Hepatocyte (in vitro differentiated cells): ENCODE measurements around the gene UPP1. TPM values are rescaled to one million over a fixed set of nuclear protein-coding genes. Genes with fewer than 3 reads are reported as not detected.

ENCODE experiments used
- DNase-seq: peaks from one replicate; pipeline ENCODE4 v3.0.0-alpha.2; 2016; ENCODE audit warnings: low spot score
- H2AFZ ChIP-seq: fragments of 200-600 bp; sonication (generic); 2 replicates; pipeline ENCODE4 v1.6.0; 2016; ENCODE audit warnings: antibody characterized with exemption, mild to moderate bottlenecking
- H3K27ac ChIP-seq: fragments of 200-600 bp; sonication (generic); 2 replicates; pipeline ENCODE4 v1.5.1; 2016; ENCODE audit warnings: mild to moderate bottlenecking
- H3K27me3 ChIP-seq: fragments of 200-600 bp; sonication (generic); 2 replicates; pipeline ENCODE4 v1.6.1; 2016
- H3K36me3 ChIP-seq: fragments of 200-600 bp; sonication (generic); replicated peaks from 2 replicates; pipeline ENCODE4 v1.5.1; 2016; ENCODE audit warnings: low read depth; ENCODE audit not compliant: insufficient read depth
- H3K4me1 ChIP-seq: fragments of 200-600 bp; sonication (generic); 2 replicates; pipeline ENCODE4 v1.5.1; 2016; ENCODE audit warnings: mild to moderate bottlenecking, moderate library complexity; ENCODE audit not compliant: insufficient read depth
- H3K4me2 ChIP-seq: fragments of 200-600 bp; sonication (generic); 2 replicates; pipeline ENCODE4 v1.6.0; 2016
- H3K4me3 ChIP-seq: fragments of 200-600 bp; sonication (generic); 2 replicates; pipeline ENCODE4 v1.5.1; 2016; ENCODE audit warnings: mild to moderate bottlenecking
- H3K79me2 ChIP-seq: fragments of 200-600 bp; sonication (generic); 2 replicates; pipeline ENCODE4 v1.6.0; 2017; ENCODE audit warnings: mild to moderate bottlenecking
- H3K9me2 ChIP-seq: fragments of 200-600 bp; sonication (generic); replicated peaks from 2 replicates; pipeline ENCODE4 v1.6.0; 2017; ENCODE audit warnings: mild to moderate bottlenecking; ENCODE audit not compliant: insufficient read depth
- H3K9me3 ChIP-seq: fragments of 200-600 bp; sonication (generic); 2 replicates; pipeline ENCODE4 v1.5.1; 2016; ENCODE audit warnings: low read depth, mild to moderate bottlenecking
- H4K20me1 ChIP-seq: fragments of 200-600 bp; sonication (generic); 2 replicates; pipeline ENCODE4 v1.6.0; 2016; ENCODE audit warnings: mild to moderate bottlenecking; ENCODE audit not compliant: insufficient read depth, poor library complexity, severe bottlenecking
- CTCF ChIP-seq: fragments of 200-600 bp; sonication (generic); IDR thresholded peaks from 2 replicates; pipeline ENCODE4 v1.5.1; 2016; ENCODE audit warnings: antibody characterized with exemption, mild to moderate bottlenecking; ENCODE audit not compliant: poor library complexity
- EZH2 ChIP-seq: fragments of 200-600 bp; sonication (generic); IDR thresholded peaks from 2 replicates; pipeline ENCODE4 v1.6.1; 2016; ENCODE audit warnings: antibody characterized with exemption, mild to moderate bottlenecking, borderline replicate concordance
- EZH2phosphoT487 ChIP-seq: fragments of 200-600 bp; sonication (generic); IDR thresholded peaks from one replicate; pipeline ENCODE4 v1.6.1; 2018; ENCODE audit warnings: antibody characterized with exemption, mild to moderate bottlenecking, low read depth, moderate library complexity; ENCODE audit not compliant: unreplicated experiment, severe bottlenecking
- WGBS: methylation state at CpG from one replicate; pipeline ENCODE4 v1.1.6; 2016; ENCODE audit warnings: low lambda C conversion rate; ENCODE audit errors: missing lambda C conversion rate; 5-methylcytosine and 5-hydroxymethylcytosine counted together
- polyA plus RNA-seq: library from polyadenylated mRNA; unstranded; fragments of >200 nt; fragmentation: Nextera tagmentation; extraction: Ambion mirVana; gene quantifications from 2 replicates; pipeline ENCODE4 v1.2.1, GENCODE V29; 2016
- total RNA-seq: library from RNA; depleted of rRNA; stranded (reverse); fragments of >200 nt; gene quantifications from 2 replicates; pipeline ENCODE4 v1.2.3, GENCODE V29; 2014

Gene UPP1
- total and polyA plus RNA-seq, 2 experiments from 2014 or later, result 12.7 to 38.7 TPM

GRCh38 chr7:48099781-48100180 lies 10.7 kb downstream of the UPP1 start:
- WGBS, result 87% methylated on average over 3 of the region's 3 CpGs

GRCh38 chr7:48101352-48101751 lies 12.3 kb downstream of the UPP1 start:
- 97% methylated on average over 8 of the region's 8 CpGs for WGBS
- no peaks in the 10 kb centered on the region for H3K9me3 ChIP-seq
- no peak for DNase-seq
- H3K27ac ChIP-seq, result no peak overlapping the region
- no peaks in the 10 kb centered on the region for H4K20me1 ChIP-seq
- no peaks in the 10 kb centered on the region for H3K36me3 ChIP-seq
- no peak overlapping the region for H3K4me3 ChIP-seq
- no peaks in the 10 kb centered on the region for H3K4me1 ChIP-seq
- H3K27me3 ChIP-seq, result no peaks in the 10 kb centered on the region
- no peaks in the 10 kb centered on the region for H3K79me2 ChIP-seq
- no peaks in the 10 kb centered on the region for H3K9me2 ChIP-seq
- TF ChIP-seq CTCF (no peak), EZH2 (no peak), EZH2phosphoT487 (no peak)
- no peak overlapping the region for H3K4me2 ChIP-seq
- H2AFZ ChIP-seq, result no peak overlapping the region

More at GRCh38 chr7:48099781-48100180, 10.7 kb downstream of the UPP1 start:
- Histone ChIP-seq H3K27ac (no peak overlapping the region), H3K4me3 (no peak overlapping the region), H3K27me3 (no peaks in the 10 kb centered on the region), H4K20me1 (no peaks in the 10 kb centered on the region), H3K4me1 (no peaks in the 10 kb centered on the region), H3K4me2 (no peak overlapping the region), H2AFZ (no peak overlapping the region), H3K9me2 (no peaks in the 10 kb centered on the region), H3K9me3 (no peaks in the 10 kb centered on the region), H3K79me2 (no peaks in the 10 kb centered on the region), H3K36me3 (no peaks in the 10 kb centered on the region)
- DNase-seq, result no peak
- no peak for TF ChIP-seq EZH2
- TF ChIP-seq EZH2phosphoT487, result no peak
- TF ChIP-seq CTCF, result no peak

- Histone ChIP-seq H3K36me3 (no peaks in the 10 kb centered on the region), H3K9me3 (no peaks in the 10 kb centered on the region), H4K20me1 (no peaks in the 10 kb centered on the region), H3K4me3 (no peak overlapping the region), H3K27me3 (no peaks in the 10 kb centered on the region), H3K4me2 (no peak overlapping the region), H2AFZ (no peak overlapping the region), H3K79me2 (no peaks in the 10 kb centered on the region), H3K4me1 (no peaks in the 10 kb centered on the region), H3K9me2 (no peaks in the 10 kb centered on the region), H3K27ac (no peak overlapping the region)
- DNase-seq, result no peak
- TF ChIP-seq EZH2phosphoT487 (no peak), CTCF (no peak), EZH2 (no peak)
- WGBS, result 83% methylated on average over 4 of the region's 4 CpGs
Measured at GRCh38 chr7:48101968-48102367, 12.9 kb downstream of the UPP1 start.

GRCh38 chr7:48102530-48102929 lies 13.5 kb downstream of the UPP1 start:
- Histone ChIP-seq H2AFZ (no peak overlapping the region), H3K27ac (no peak overlapping the region), H3K4me1 (no peaks in the 10 kb centered on the region), H4K20me1 (no peaks in the 10 kb centered on the region), H3K9me3 (no peaks in the 10 kb centered on the region), H3K27me3 (no peaks in the 10 kb centered on the region), H3K4me3 (no peak overlapping the region), H3K79me2 (no peaks in the 10 kb centered on the region), H3K4me2 (no peak overlapping the region), H3K9me2 (no peaks in the 10 kb centered on the region), H3K36me3 (no peaks in the 10 kb centered on the region)
- DNase-seq, result no peak
- TF ChIP-seq CTCF (no peak), EZH2phosphoT487 (no peak), EZH2 (no peak)
- WGBS, result 98% methylated on average over 4 of the region's 4 CpGs
